Fibroblast of lung (primary cell): ENCODE measurements around the gene WNT6. TPM values are rescaled to one million over a fixed set of nuclear protein-coding genes. Genes with fewer than 3 reads are reported as not detected.

Experiments used
- DNase-seq, 2 donors: peaks; one replicate each; pipeline versions ENCODE4 v3.0.0 to v3.0.0-alpha.2; 2010; ENCODE audit warnings: low read depth in 2 of 2
- H2AFZ ChIP-seq: 2 replicates; pipeline ENCODE4 v1.5.1; 2012; ENCODE audit warnings: low read length, control low read depth, inconsistent platforms
- H3K27ac ChIP-seq: 2 replicates; pipeline ENCODE4 v1.5.1; 2011; ENCODE audit warnings: low read length, control low read depth; ENCODE audit not compliant: insufficient read depth
- H3K27me3 ChIP-seq: 2 replicates; pipeline ENCODE4 v1.5.1; 2011; ENCODE audit warnings: mild to moderate bottlenecking, low read length; ENCODE audit not compliant: control insufficient read depth, insufficient read depth
- H3K36me3 ChIP-seq: 2 replicates; pipeline ENCODE4 v1.5.1; 2011; ENCODE audit warnings: low read length; ENCODE audit not compliant: control insufficient read depth, insufficient read depth
- H3K4me1 ChIP-seq: 2 replicates; pipeline ENCODE4 v1.5.1; 2011; ENCODE audit warnings: low read length; ENCODE audit not compliant: control insufficient read depth, insufficient read depth; ENCODE audit errors: extremely low read depth
- H3K4me2 ChIP-seq: 2 replicates; pipeline ENCODE4 v1.5.1; 2011; ENCODE audit warnings: low read length, control low read depth; ENCODE audit not compliant: insufficient read depth; ENCODE audit errors: extremely low read depth
- H3K4me3 ChIP-seq, 4 experiments: fragments of 200-600 bp in 1 of 4; sonication (generic) in 1 of 4; replicated peaks in 1 of 4; 2 replicates each; pipeline ENCODE4 v1.5.1; 2011 to 2016; ENCODE audit warnings: low read length in 4 of 4, low read depth in 3 of 4, mild to moderate bottlenecking in 3 of 4, control low read depth in 2 of 4, inconsistent platforms in 1 of 4, mixed read lengths in 1 of 4; ENCODE audit not compliant: insufficient read depth in 1 of 4; ENCODE audit errors: control extremely low read depth in 1 of 4
- H3K79me2 ChIP-seq: 2 replicates; pipeline ENCODE4 v1.5.1; 2012; ENCODE audit warnings: mild to moderate bottlenecking, low read length, inconsistent platforms; ENCODE audit not compliant: control insufficient read depth, insufficient read depth
- H3K9ac ChIP-seq: 2 replicates; pipeline ENCODE4 v1.5.1; 2011; ENCODE audit warnings: mild to moderate bottlenecking, low read length, control low read depth; ENCODE audit not compliant: insufficient read depth
- H3K9me3 ChIP-seq: 2 replicates; pipeline ENCODE4 v1.5.1; 2012; ENCODE audit warnings: low read depth, low read length; ENCODE audit not compliant: control insufficient read depth, insufficient read depth
- H4K20me1 ChIP-seq: 2 replicates; pipeline ENCODE4 v1.5.1; 2011; ENCODE audit warnings: low read length; ENCODE audit not compliant: control insufficient read depth, insufficient read depth; ENCODE audit errors: extremely low read depth
- EZH2 ChIP-seq: IDR thresholded peaks from 2 replicates; pipeline ENCODE4 v1.5.1; 2012; ENCODE audit warnings: low read length, control low read depth, mild to moderate bottlenecking; ENCODE audit errors: missing control alignments
- polyA plus RNA-seq, 2 donors: library from polyadenylated mRNA; depleted of rRNA in 1 of 2; stranded (reverse) in 1 of 2; unstranded in 1 of 2; fragments of >200 nt; gene quantifications; 2 replicates each; pipeline ENCODE4 v1.2.1, GENCODE V29; 2011 to 2012; ENCODE audit warnings: missing spikeins in 1 of 2
- total RNA-seq: library from RNA; depleted of rRNA; stranded (reverse); fragments of >200 nt; gene quantifications from 2 replicates; pipeline ENCODE4 v1.2.1, GENCODE V29; 2014
- TF ChIP-seq, protein P1 (sequence below), 2 donors: IDR thresholded peaks in 1 of 2; conservative IDR thresholded peaks in 1 of 2; 1 replicate in 1 of 2; 2 replicates in 1 of 2; pipeline ENCODE4 v1.5.1; 2011 to 2012; ENCODE audit warnings: low read length in 2 of 2, control low read depth in 1 of 2, inconsistent platforms in 1 of 2, low read depth in 1 of 2, mild to moderate bottlenecking in 1 of 2

Gene WNT6
- total and polyA plus RNA-seq, 2 donors (not counting 1 experiment from before 2014, with no cell fraction given): not detected

DNA sequence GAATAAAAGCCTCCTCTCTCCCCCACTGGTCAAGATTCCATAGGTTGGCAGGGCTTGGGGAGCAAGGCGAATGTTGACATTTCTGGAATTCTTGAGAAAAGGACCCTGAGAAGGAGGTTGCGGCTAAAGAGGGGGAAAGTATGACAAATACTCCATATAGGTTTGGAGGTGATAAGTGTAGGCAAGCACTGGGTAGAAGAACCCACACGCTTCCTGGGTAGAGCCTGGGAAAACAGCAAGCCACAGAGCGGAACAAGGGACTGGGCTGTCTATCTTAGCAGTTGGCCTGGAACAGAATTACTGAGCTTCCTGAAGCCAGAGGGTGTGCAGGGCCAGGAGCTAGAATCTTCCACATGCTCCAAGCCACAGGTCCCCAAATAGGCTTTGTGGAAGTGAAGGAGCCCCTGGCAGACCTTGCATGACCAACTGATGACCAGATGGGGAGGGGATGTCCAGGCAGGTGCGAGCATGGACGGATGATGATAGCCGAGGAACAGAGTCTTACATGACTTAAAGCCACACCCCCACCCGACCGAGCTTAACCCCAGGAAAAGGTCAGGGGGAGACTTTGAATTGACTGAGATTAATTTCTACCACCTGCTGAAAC lies 37.9 kb upstream of the WNT6 start:
- no peak for DNase-seq
- Histone ChIP-seq H3K4me1 (no peaks in the 10 kb centered on the region), H3K9ac (no peak overlapping the region), H3K27ac (no peak overlapping the region), H3K4me3 (no peak overlapping the region), H2AFZ (no peak overlapping the region), H3K36me3 (no peaks in the 10 kb centered on the region), H4K20me1 (no peaks in the 10 kb centered on the region), H3K4me2 (no peak overlapping the region), H3K27me3 (peaks cover 5% of the 10 kb centered on the region), H3K79me2 (no peaks in the 10 kb centered on the region), H3K9me3 (no peaks in the 10 kb centered on the region)
- TF ChIP-seq, protein P1, sequence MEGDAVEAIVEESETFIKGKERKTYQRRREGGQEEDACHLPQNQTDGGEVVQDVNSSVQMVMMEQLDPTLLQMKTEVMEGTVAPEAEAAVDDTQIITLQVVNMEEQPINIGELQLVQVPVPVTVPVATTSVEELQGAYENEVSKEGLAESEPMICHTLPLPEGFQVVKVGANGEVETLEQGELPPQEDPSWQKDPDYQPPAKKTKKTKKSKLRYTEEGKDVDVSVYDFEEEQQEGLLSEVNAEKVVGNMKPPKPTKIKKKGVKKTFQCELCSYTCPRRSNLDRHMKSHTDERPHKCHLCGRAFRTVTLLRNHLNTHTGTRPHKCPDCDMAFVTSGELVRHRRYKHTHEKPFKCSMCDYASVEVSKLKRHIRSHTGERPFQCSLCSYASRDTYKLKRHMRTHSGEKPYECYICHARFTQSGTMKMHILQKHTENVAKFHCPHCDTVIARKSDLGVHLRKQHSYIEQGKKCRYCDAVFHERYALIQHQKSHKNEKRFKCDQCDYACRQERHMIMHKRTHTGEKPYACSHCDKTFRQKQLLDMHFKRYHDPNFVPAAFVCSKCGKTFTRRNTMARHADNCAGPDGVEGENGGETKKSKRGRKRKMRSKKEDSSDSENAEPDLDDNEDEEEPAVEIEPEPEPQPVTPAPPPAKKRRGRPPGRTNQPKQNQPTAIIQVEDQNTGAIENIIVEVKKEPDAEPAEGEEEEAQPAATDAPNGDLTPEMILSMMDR (conservative IDR thresholded peaks at IDR 0.05 in 1 of 2, IDR thresholded peaks at IDR 0.05 in 1 of 2; ENCODE audit: low read depth in 1 of 2, low read length in 2 of 2): no peak
- TF ChIP-seq EZH2: no peak

GRCh38 chr2:218822622-218823021 lies 37.0 kb upstream of the WNT6 start:
- Histone ChIP-seq H3K4me3 (no peak overlapping the region), H3K36me3 (no peaks in the 10 kb centered on the region), H3K27ac (no peak overlapping the region), H3K4me2 (no peak overlapping the region), H3K4me1 (no peaks in the 10 kb centered on the region), H3K79me2 (no peaks in the 10 kb centered on the region), H2AFZ (no peak overlapping the region), H3K9me3 (no peaks in the 10 kb centered on the region), H3K27me3 (peaks cover 9% of the 10 kb centered on the region), H4K20me1 (no peaks in the 10 kb centered on the region), H3K9ac (no peak overlapping the region)
- no peak for DNase-seq
- TF ChIP-seq, protein P1 (conservative IDR thresholded peaks at IDR 0.05 in 1 of 2, IDR thresholded peaks at IDR 0.05 in 1 of 2; ENCODE audit: low read depth in 1 of 2, low read length in 2 of 2): no peak
- no peak for TF ChIP-seq EZH2

- no peaks in the 10 kb centered on the region for H4K20me1 ChIP-seq
- H3K4me3 ChIP-seq: no peak overlapping the region
- H3K27me3 ChIP-seq: peaks cover 9% of the 10 kb centered on the region
- no peaks in the 10 kb centered on the region for H3K9me3 ChIP-seq
- H2AFZ ChIP-seq: no peak overlapping the region
- H3K36me3 ChIP-seq: no peaks in the 10 kb centered on the region
- TF ChIP-seq, protein P1 (conservative IDR thresholded peaks at IDR 0.05 in 1 of 2, IDR thresholded peaks at IDR 0.05 in 1 of 2; ENCODE audit: low read depth in 1 of 2, low read length in 2 of 2): no peak
- TF ChIP-seq EZH2: no peak
- H3K27ac ChIP-seq: no peak overlapping the region
- DNase-seq: no peak
- H3K4me2 ChIP-seq: no peak overlapping the region
- H3K9ac ChIP-seq: no peak overlapping the region
- no peaks in the 10 kb centered on the region for H3K79me2 ChIP-seq
- H3K4me1 ChIP-seq: no peaks in the 10 kb centered on the region
Measured at GRCh38 chr2:218823196-218823855, 36.3 kb upstream of the WNT6 start.
